NB4 (cell line): ENCODE data around the gene CTBP2.
A peak's percentile ranks its signal among the peaks of the same experiment; 100 is the strongest.

ENCODE experiments used
- DNase-seq: peaks from one replicate; pipeline ENCODE4 v3.0.0; 2010; ENCODE audit warnings: low read depth
- H3K4me3 ChIP-seq: one replicate; pipeline ENCODE4 v1.5.1; 2011; ENCODE audit warnings: mild to moderate bottlenecking, low read depth, low read length, moderate library complexity
- MAX ChIP-seq: IDR thresholded peaks from 2 replicates; pipeline ENCODE4 v1.6.1; 2011; ENCODE audit warnings: low read depth, low read length
- MYC ChIP-seq: IDR thresholded peaks from 2 replicates; pipeline ENCODE4 v1.6.1; 2011; ENCODE audit warnings: low read depth, low read length
- POLR2A ChIP-seq: IDR thresholded peaks from 2 replicates; pipeline ENCODE4 v1.6.1; 2011; ENCODE audit warnings: mild to moderate bottlenecking; ENCODE audit not compliant: insufficient read length; ENCODE audit errors: extremely low read depth
- TF ChIP-seq, protein P1 (sequence below): IDR thresholded peaks from one replicate; pipeline ENCODE4 v1.5.1; 2012; ENCODE audit warnings: low read depth, low read length

CTBP2 gene

GRCh38 chr10:125072794-125073193 lies 87.6 kb downstream of the CTBP2 start:
- TF ChIP-seq MAX (no peak), POLR2A (no peak), MYC (no peak)
- TF ChIP-seq, protein P1, sequence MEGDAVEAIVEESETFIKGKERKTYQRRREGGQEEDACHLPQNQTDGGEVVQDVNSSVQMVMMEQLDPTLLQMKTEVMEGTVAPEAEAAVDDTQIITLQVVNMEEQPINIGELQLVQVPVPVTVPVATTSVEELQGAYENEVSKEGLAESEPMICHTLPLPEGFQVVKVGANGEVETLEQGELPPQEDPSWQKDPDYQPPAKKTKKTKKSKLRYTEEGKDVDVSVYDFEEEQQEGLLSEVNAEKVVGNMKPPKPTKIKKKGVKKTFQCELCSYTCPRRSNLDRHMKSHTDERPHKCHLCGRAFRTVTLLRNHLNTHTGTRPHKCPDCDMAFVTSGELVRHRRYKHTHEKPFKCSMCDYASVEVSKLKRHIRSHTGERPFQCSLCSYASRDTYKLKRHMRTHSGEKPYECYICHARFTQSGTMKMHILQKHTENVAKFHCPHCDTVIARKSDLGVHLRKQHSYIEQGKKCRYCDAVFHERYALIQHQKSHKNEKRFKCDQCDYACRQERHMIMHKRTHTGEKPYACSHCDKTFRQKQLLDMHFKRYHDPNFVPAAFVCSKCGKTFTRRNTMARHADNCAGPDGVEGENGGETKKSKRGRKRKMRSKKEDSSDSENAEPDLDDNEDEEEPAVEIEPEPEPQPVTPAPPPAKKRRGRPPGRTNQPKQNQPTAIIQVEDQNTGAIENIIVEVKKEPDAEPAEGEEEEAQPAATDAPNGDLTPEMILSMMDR, result no peak
- no peak for DNase-seq
- no peak overlapping the region for H3K4me3 ChIP-seq

DNA sequence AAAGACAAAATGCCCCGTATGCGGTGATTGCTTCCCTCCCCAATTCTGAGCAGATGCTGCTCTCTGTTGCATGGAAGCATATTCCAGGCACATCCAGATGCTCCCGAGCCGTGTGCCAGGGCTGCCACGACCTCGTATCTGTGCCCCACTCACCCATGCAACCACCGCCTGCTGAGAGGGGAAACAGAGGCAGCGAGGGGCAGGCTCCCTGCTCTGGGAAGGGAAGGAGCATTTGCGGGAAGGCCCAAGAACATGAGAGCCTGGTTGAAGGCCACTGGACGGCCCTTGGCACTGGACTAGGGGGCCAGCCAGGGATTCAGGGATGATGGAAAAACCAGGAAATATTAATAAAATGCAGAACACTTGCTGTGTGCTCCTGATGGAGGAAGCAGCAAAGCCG lies 89.4 kb downstream of the CTBP2 start:
- no peak for DNase-seq
- no peak for TF ChIP-seq MAX
- TF ChIP-seq, protein P1, result no peak
- no peak for TF ChIP-seq MYC
- no peak for TF ChIP-seq POLR2A
- no peak overlapping the region for H3K4me3 ChIP-seq

- DNase-seq, result no peak
- no peak overlapping the region for H3K4me3 ChIP-seq
- no peak for TF ChIP-seq MYC
- TF ChIP-seq, protein P1, result no peak
- TF ChIP-seq POLR2A, result no peak
- TF ChIP-seq MAX, result no peak
These were observed 92.0 kb downstream of the CTBP2 start for GRCh38 chr10:125068406-125068805.

DNA sequence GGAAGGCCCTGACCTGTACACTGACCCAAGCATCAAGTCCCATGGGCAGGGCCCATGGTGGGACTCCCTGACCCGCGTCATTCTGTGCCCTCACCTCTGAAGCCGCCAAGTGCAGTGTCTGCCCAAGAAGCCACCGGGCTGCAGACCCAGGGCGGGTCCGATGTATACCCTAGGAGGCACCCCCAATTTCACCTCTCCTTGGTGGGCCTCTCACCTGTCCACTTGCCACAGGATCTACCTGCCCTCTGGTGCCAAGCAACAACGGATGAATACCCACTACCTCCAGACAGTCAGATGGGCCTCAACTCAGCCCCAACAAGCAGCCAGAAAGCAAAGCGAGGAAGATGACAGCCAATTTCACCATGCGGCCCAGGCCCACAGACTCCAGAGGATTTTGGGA lies 92.6 kb downstream of the CTBP2 start:
- no peak overlapping the region for H3K4me3 ChIP-seq
- TF ChIP-seq MYC (no peak), MAX (no peak)
- no peak for DNase-seq

DNA sequence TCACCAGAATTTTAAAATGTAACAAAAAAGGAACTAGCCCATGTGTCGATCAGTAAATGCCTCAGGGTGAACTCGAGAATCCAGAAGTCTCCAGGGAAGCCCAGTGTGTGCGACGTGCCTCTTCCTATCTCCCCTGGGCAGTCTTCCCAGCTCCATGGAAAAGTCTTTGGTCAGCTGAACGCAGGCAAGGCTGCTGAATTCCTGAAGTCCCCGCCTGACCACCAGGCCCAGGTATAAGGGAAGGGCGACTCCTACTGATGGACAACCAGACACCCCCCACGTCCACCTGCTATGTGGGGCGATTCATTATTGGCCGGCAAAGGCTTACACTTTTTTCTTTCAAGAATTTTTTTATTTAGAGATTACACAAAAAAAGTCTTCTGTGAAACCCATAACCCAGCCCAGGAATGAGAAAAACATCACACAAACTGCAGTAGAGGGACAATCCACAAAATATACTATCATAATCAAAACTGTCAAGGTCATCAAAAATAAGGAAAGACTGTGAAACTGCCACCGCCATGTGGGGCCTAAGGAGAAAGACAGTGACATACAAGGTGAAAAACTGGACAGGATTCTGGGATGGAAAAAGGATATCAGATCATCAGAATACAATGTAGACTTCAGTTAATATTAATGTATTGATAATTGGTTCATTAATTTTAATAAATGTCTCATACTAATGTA lies 93.5 kb downstream of the CTBP2 start:
- DNase-seq, result no peak
- TF ChIP-seq, protein P1, result no peak
- TF ChIP-seq MYC (no peak), MAX (no peak), POLR2A (no peak)
- no peak overlapping the region for H3K4me3 ChIP-seq

- TF ChIP-seq, protein P1, result no peak
- TF ChIP-seq MYC, result peak; percentile 27; the same call in 1 of the 2 replicates
- TF ChIP-seq MAX, result peak; percentile 33; the same call in 1 of the 2 replicates
- TF ChIP-seq POLR2A, result no peak
- DNase-seq, result peak; percentile 86
- H3K4me3 ChIP-seq, result no peak overlapping the region
These were observed 95.5 kb downstream of the CTBP2 start for GRCh38 chr10:125064681-125065492.
